Measurements from ENCODE around the gene GDF10. TPM values are rescaled to one million over a fixed set of nuclear protein-coding genes. Genes with fewer than 3 reads are reported as not detected.

GDF10 gene
- total RNA-seq, 1 experiment from 2014 or later: 0.20 TPM

DNA sequence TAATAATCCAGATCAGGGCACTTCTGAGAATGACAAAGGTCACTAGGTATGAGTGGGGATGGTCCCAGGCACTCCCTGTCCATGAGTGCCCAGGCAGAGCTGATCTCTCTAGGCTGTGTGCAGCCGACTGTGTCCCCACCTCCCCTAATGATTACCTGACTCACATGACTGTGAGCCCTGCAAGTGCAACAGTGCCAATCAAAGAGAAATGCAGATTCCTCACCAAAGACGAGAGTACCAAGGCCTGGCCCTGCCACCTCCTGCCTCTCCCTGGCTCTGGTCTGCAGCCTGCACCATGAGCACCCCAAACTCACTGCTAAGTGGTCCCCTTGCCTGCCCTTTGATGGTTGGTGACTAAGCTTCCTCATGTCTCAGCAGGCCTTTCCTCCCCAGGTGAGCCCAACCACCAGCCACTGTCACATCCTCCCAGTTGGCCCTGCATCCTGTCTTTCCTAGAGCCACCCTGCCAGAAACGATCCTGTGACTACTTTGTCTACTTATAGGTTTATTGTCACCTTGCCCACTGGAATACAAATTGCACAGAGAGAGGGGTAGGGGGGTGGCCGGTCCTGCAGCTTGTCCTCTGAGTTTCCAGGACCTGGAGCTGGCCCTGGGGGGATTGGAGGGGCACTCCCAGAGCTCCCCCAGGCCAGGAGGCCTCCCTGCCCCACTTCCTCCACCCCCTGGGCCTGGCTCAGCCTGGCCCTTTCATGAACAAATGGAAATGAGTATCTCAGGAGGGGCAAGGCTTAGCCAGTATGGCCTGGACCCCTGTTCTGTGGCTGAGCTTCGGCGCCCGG is 22.4 kb upstream of the GDF10 start:
- no peak overlapping the region for H2AK5ac ChIP-seq (ENCODE audit: insufficient read length, low read length)
- Mint-ChIP-seq H3K27me3 (ENCODE audit: low read depth) (peaks cover 2% of the 10 kb centered on the region), H3K27ac (peak overlapping the region in 1 of 3 experiments; percentile 69; a peak in 2 of 7 replicates), H3K4me1 (peaks cover 5 to 7% of the 10 kb centered on the region in 2 experiments; a peak in 3 of 4 replicates), H3K9me3 (peaks cover 11 to 16% of the 10 kb centered on the region in 2 experiments; a peak in 4 of 5 replicates), H3K36me3 (ENCODE audit: insufficient read depth in 1 of 3, low read depth in 3 of 3) (peaks cover 0 to 2% (median 0%) of the 10 kb centered on the region in 3 experiments; a peak in 2 of 7 replicates), H3K4me3 (no peak overlapping the region)
- H2BK5ac ChIP-seq (ENCODE audit: insufficient read length, low read length): no peak overlapping the region
- H4K5ac ChIP-seq (ENCODE audit: insufficient read length, low read depth, low read length): peak overlapping the region; percentile 51
- H2BK12ac ChIP-seq (ENCODE audit: insufficient read length, low read depth, low read length): no peak overlapping the region
- H3K23ac ChIP-seq (ENCODE audit: insufficient read length, low read depth, low read length): no peak overlapping the region
- H3K27me3 ChIP-seq (ENCODE audit: insufficient read depth, low read length): no peaks in the 10 kb centered on the region
- DNase-seq: no peak
- WGBS (ENCODE audit: extremely low coverage, insufficient read length, low lambda C conversion rate): no CpG with 5 or more reads among the region's 7 CpGs
- no peak overlapping the region for H3K27ac ChIP-seq (ENCODE audit: insufficient read length, low read depth, low read length)
- no peak overlapping the region for H2BK20ac ChIP-seq (ENCODE audit: low read depth, low read length, poor library complexity, severe bottlenecking)
- H4K8ac ChIP-seq (replicated peaks; ENCODE audit: insufficient read length, low read depth, low read length): no peak overlapping the region
- no peaks in the 10 kb centered on the region for H3K23me2 ChIP-seq (ENCODE audit: insufficient read length, low read depth, low read length, poor library complexity, severe bottlenecking)
- no peak overlapping the region for H3K4me2 ChIP-seq (ENCODE audit: insufficient read depth, insufficient read length, low read length)
- H3K56ac ChIP-seq (ENCODE audit: insufficient read length, low read depth, low read length): no peak overlapping the region
- no peak overlapping the region for H2BK15ac ChIP-seq (ENCODE audit: low read depth, low read length)
- no peak overlapping the region for H2BK120ac ChIP-seq (ENCODE audit: low read depth, low read length, poor library complexity, severe bottlenecking)
- H3K4ac ChIP-seq (ENCODE audit: low read depth, low read length): no peak overlapping the region
- no peak overlapping the region for H3T11ph ChIP-seq (ENCODE audit: low read length)
- H3K9me3 ChIP-seq (ENCODE audit: control insufficient read depth, low read depth, low read length): no peaks in the 10 kb centered on the region
- H3K4me1 ChIP-seq (ENCODE audit: insufficient read depth, low read length): no peaks in the 10 kb centered on the region; the same call in 1 of the 2 replicates
- no peak overlapping the region for H2AFZ ChIP-seq (ENCODE audit: low read length)
- TF ChIP-seq CTCF (conservative IDR thresholded peaks at IDR 0.05): no peak
- H3K9ac ChIP-seq (ENCODE audit: extremely low read depth, insufficient read length, low read length): no peak overlapping the region
- H3K14ac ChIP-seq (ENCODE audit: insufficient read depth, low read length): no peak overlapping the region; the same call in 1 of the 2 replicates
- H3K79me2 ChIP-seq (ENCODE audit: insufficient read depth, low read length): no peaks in the 10 kb centered on the region
- H3K18ac ChIP-seq (ENCODE audit: insufficient read length, low read depth, low read length): no peak overlapping the region
- H4K91ac ChIP-seq (ENCODE audit: insufficient read length, low read depth, low read length): no peak overlapping the region
- H4K20me1 ChIP-seq (ENCODE audit: control insufficient read depth, insufficient read depth, insufficient read length): no peaks in the 10 kb centered on the region
- H3K79me1 ChIP-seq (ENCODE audit: insufficient read depth, low read depth, low read length, poor library complexity, severe bottlenecking): no peaks in the 10 kb centered on the region
